Parathyroid adenoma (tissue), 2 donors: Measurements from ENCODE around the gene ATF4.

Experiments
- H2AFZ ChIP-seq: fragments of 300-600 bp; sonication (generic); one replicate; pipeline ENCODE4 v1.7.0; 2017; ENCODE audit warnings: antibody characterized with exemption, mild to moderate bottlenecking
- H3K27ac ChIP-seq: fragments of 300-600 bp; sonication (generic); one replicate; pipeline ENCODE4 v1.7.0; 2017
- H3K27me3 ChIP-seq: fragments of 300-600 bp; sonication (generic); one replicate; pipeline ENCODE4 v1.7.0; 2017; ENCODE audit warnings: low read length; ENCODE audit not compliant: control insufficient read depth, insufficient read depth
- H3K36me3 ChIP-seq: fragments of 300-600 bp; sonication (generic); one replicate; pipeline ENCODE4 v1.7.0; 2017; ENCODE audit warnings: low read length; ENCODE audit not compliant: control insufficient read depth, insufficient read depth
- H3K4me1 ChIP-seq: fragments of 300-600 bp; sonication (generic); one replicate; pipeline ENCODE4 v1.7.0; 2017; ENCODE audit warnings: control low read depth
- H3K4me2 ChIP-seq: fragments of 300-600 bp; sonication (generic); one replicate; pipeline ENCODE4 v1.7.0; 2017; ENCODE audit warnings: low read length
- H3K4me3 ChIP-seq: fragments of 300-600 bp; sonication (generic); one replicate; pipeline ENCODE4 v1.7.0; 2017; ENCODE audit warnings: low read depth, low read length
- H3K79me2 ChIP-seq: fragments of 300-600 bp; sonication (generic); one replicate; pipeline ENCODE4 v1.7.0; 2017; ENCODE audit warnings: control low read depth
- H3K9ac ChIP-seq: fragments of 300-600 bp; sonication (generic); one replicate; pipeline ENCODE4 v1.7.0; 2017; ENCODE audit warnings: mild to moderate bottlenecking
- H3K9me3 ChIP-seq: fragments of 300-600 bp; sonication (generic); one replicate; pipeline ENCODE4 v1.7.0; 2017; ENCODE audit warnings: low read length; ENCODE audit not compliant: control insufficient read depth
- TF ChIP-seq, protein P1 (sequence below): fragments of 300-600 bp; sonication (generic); IDR thresholded peaks from one replicate; pipeline ENCODE4 v1.7.0; 2017; ENCODE audit warnings: antibody characterized with exemption, mild to moderate bottlenecking
- donor health status: primary hyperparathyroidism.

Gene ATF4

DNA sequence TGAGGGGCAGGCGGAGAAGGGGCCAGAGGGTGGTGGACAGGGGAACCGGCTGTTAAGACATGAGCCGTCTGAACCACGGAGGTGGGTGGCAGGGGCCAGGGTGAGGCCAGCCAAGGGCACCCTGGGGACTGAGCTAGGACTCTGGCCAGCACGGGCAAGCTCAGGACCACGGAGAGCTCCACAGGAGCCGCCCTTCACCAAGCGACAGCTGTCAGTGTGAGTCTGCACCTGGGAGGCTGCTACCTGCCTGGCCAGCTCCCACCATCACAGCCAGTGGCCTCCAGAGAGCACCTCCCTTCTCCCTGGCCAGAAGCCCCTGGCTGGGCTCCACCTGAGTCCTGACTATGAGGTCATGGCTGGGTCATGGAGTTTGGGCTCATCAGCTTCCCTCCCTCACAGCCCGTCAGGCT lies 41.9 kb upstream of the ATF4 start:
- H3K36me3 ChIP-seq: no peaks in the 10 kb centered on the region
- no peaks in the 10 kb centered on the region for H3K9me3 ChIP-seq
- H2AFZ ChIP-seq: no peak overlapping the region
- TF ChIP-seq, protein P1, sequence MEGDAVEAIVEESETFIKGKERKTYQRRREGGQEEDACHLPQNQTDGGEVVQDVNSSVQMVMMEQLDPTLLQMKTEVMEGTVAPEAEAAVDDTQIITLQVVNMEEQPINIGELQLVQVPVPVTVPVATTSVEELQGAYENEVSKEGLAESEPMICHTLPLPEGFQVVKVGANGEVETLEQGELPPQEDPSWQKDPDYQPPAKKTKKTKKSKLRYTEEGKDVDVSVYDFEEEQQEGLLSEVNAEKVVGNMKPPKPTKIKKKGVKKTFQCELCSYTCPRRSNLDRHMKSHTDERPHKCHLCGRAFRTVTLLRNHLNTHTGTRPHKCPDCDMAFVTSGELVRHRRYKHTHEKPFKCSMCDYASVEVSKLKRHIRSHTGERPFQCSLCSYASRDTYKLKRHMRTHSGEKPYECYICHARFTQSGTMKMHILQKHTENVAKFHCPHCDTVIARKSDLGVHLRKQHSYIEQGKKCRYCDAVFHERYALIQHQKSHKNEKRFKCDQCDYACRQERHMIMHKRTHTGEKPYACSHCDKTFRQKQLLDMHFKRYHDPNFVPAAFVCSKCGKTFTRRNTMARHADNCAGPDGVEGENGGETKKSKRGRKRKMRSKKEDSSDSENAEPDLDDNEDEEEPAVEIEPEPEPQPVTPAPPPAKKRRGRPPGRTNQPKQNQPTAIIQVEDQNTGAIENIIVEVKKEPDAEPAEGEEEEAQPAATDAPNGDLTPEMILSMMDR: no peak
- H3K27ac ChIP-seq: no peak overlapping the region
- H3K4me2 ChIP-seq: no peak overlapping the region
- H3K4me3 ChIP-seq: no peak overlapping the region
- H3K79me2 ChIP-seq: no peaks in the 10 kb centered on the region
- H3K4me1 ChIP-seq: no peaks in the 10 kb centered on the region
- no peaks in the 10 kb centered on the region for H3K27me3 ChIP-seq
- H3K9ac ChIP-seq: no peak overlapping the region

DNA sequence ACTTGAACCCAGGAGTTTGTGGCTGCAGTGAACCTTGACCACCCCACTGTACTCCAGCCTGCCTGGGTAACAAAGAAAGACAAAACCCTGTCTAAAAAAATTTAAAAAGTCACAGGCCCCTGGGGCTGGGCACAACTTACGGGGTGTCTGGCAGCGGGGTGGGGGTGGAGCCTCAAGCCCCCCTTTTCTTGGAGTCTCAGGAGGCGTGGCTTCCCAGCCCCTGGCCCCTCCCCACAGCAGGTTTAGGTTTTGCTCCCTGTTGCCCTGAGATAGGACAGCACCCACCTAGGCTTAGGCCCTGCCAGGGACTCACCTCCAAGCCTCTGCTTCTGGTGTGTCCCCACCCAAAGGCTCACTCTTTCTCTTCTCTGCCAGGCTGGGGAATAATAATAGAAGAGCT lies 41.1 kb upstream of the ATF4 start:
- H3K4me3 ChIP-seq: no peak overlapping the region
- no peaks in the 10 kb centered on the region for H3K4me1 ChIP-seq
- H3K36me3 ChIP-seq: no peaks in the 10 kb centered on the region
- TF ChIP-seq, protein P1: no peak
- H3K27ac ChIP-seq: no peak overlapping the region
- no peaks in the 10 kb centered on the region for H3K79me2 ChIP-seq
- H3K4me2 ChIP-seq: no peak overlapping the region
- H3K9ac ChIP-seq: no peak overlapping the region
- H3K27me3 ChIP-seq: no peaks in the 10 kb centered on the region
- no peaks in the 10 kb centered on the region for H3K9me3 ChIP-seq
- H2AFZ ChIP-seq: no peak overlapping the region

DNA sequence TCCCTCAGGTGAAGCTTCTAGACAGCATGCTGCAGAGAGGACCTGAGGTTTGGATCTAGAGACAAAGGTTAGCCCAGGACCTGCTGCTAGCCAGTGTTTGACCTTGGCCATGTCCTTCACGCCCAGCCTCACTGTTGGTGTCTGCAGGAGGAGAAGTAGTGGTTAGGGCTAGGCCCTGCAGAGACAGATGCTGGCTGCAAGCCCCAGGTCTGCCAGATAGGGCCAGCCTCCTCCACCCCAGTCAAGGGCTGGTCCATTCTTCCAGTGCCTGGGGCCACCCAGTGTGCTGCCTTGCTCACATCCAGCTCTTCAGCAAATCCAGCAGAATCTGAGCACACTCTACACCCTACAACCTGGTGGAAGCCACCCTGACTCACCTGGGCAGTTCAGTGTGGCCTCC lies 39.8 kb upstream of the ATF4 start:
- Histone ChIP-seq H3K36me3 (no peaks in the 10 kb centered on the region), H3K79me2 (no peaks in the 10 kb centered on the region), H3K9ac (no peak overlapping the region), H3K9me3 (no peaks in the 10 kb centered on the region), H3K27me3 (no peaks in the 10 kb centered on the region), H3K4me1 (no peaks in the 10 kb centered on the region), H3K27ac (no peak overlapping the region), H2AFZ (no peak overlapping the region), H3K4me3 (no peak overlapping the region), H3K4me2 (no peak overlapping the region)
- TF ChIP-seq, protein P1: no peak

DNA sequence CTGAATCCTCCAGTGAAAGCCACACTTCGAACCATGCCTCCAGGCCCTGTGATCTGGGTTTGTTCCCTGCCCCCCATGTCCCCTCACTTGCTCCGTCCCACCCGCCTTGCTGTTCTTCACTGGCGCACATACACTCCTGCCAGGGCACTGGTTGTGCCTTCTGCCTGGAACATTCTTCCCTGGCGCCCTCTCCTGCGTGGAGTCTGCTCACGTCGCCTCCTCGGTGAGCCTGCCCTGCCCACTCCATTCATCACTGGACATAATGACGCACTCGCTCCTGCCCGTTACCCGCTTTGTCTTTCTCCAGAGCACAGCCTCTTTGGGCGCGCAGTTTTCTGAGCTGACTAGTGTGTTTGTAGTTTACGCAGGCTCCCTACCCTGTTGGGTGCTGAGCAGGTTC lies 39.3 kb upstream of the ATF4 start:
- Histone ChIP-seq H3K4me2 (no peak overlapping the region), H3K4me1 (no peaks in the 10 kb centered on the region), H3K79me2 (no peaks in the 10 kb centered on the region), H3K9ac (no peak overlapping the region), H3K9me3 (no peaks in the 10 kb centered on the region), H3K36me3 (no peaks in the 10 kb centered on the region), H3K27me3 (no peaks in the 10 kb centered on the region), H3K4me3 (no peak overlapping the region), H3K27ac (no peak overlapping the region), H2AFZ (no peak overlapping the region)
- TF ChIP-seq, protein P1: no peak

DNA sequence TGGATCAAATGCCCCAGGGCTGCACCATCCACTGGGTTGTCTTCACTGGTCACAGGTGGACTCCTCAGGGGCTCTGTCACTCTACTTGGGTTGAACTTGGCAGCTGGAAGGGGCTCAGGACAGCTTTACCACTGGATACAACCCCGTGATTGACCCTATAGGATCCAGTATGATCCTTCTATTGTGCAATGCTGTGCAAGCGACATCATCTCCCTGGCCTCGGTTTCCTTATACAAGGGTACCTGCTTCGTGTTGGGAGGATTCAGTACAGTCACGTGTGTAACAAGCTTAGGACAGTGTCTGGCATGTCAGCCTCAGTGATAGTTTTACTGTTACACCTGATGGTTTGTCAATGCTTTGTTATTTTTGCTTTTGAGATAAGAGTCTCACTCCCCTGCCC lies 38.8 kb upstream of the ATF4 start:
- no peak overlapping the region for H3K27ac ChIP-seq
- no peak overlapping the region for H3K9ac ChIP-seq
- TF ChIP-seq, protein P1: no peak
- no peak overlapping the region for H3K4me2 ChIP-seq
- no peaks in the 10 kb centered on the region for H3K4me1 ChIP-seq
- H3K27me3 ChIP-seq: no peaks in the 10 kb centered on the region
- H3K9me3 ChIP-seq: no peaks in the 10 kb centered on the region
- no peaks in the 10 kb centered on the region for H3K79me2 ChIP-seq
- H3K36me3 ChIP-seq: no peaks in the 10 kb centered on the region
- no peak overlapping the region for H3K4me3 ChIP-seq
- no peak overlapping the region for H2AFZ ChIP-seq
